EH (cell line): ENCODE measurements around the gene KRTAP10-7.
"Not testable (repeated sequence)": the region's sequence is repeated elsewhere in the genome, so short reads cannot be mapped to it uniquely, and the experiment has no call there.

Source experiments
- DNase-seq: peaks from one replicate; pipeline ENCODE4 v3.0.0-alpha.2; 2015; ENCODE audit warnings: low read depth

Gene KRTAP10-7

DNA sequence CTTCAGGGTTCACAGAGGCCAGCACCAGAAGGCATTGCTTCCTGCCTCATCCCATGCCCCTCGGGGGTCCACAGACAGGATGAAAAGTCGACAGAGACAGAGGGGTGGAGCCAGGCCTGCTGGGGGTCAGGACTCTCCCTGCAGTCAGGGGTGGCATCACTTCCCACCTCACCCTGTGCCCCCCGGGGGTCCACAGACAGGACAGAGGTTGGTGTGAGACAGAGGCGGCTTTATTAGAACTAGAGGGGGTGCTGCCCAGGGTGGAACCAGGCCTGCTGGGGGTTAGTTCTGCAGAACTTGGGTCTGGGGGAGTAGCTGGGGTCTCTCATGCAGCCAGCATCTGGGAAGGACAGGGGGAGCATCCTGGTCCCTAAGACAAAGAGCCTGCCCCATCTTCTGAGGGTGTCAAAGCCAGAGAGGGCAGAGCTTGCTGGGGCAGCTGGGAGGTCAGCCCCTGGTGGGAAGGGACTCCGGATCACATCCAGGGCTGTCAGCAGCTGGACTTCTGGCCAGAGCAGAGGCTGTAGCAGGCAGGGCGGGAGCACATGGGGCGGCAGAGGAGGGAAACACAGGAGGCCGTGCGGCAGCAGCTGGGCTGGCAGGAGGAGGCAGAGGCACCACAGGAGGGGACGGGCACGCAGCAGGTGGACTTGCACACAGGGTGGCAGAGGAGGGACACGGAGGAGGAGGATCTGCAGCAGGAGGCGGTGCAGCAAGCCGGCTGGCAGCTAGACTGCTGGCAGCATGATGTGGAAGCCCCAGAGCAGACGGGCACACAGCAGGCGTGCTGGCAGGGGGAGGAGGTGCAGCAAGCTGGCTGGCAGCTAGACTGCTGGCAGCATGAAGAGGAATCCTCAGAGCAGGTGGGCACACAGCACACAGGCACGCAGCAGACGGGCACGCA is 9.2 kb upstream of the KRTAP10-7 start:
- DNase-seq, result not testable (repeated sequence)

DNA sequence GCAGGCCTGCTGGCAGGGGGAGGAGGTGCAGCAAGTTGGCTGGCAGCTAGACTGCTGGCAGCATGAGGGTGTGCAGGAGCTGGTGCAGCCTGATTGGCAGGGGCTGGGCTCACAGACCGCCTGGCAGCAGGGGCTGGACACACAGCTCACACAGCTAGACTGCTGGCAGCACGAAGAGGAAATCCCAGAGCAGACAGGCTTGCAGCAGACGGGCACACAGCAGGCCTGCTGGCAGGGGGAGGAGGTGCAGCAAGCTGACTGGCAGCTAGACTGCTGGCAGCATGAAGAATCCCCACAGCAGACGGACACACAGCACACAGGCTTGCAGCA is 8.6 kb upstream of the KRTAP10-7 start:
- not testable (repeated sequence) for DNase-seq

DNA sequence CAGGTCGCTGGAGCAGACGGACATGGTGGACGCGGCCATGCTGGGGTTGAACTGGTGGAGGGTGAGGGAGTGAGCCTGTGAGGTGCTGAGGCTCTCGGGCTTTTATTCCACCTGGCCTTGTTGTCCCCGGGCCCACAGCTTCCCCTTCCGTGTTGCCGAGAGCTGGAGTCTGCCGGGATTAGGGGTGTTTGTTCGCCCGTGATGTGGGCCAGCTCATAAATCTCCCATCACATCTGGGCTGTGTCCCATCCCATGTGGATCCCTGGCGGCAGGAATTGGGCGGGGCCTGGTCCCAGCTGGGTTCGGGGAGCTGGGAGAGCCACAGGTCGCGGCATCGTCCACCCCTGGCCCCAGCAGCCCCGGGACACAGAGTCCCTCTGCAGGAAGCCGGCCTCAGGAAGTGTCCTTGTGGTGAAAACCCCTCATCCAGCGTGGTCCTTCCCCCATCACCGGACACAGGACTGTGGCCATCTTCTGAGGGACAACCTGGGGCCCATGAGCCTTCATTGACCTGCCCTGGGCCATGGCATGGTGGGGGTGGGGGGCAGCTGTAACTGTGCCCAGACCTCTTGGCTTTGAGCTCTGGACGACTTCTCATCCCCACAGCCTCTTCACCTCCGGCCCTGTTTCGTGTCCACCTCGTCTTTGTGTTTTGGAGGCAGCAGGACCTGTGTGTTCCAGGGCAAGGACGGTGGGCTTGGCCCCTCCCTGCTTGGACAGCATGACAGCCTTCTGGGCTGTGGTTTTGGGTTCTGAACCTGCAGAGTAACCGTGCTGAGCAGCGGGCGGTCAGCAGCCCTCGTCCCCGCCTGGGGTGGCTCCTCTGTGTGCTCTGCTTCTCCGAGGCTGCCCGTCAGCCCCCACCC is 7.7 kb upstream of the KRTAP10-7 start, which contains the start of gene KRTAP10-6:
Gene KRTAP10-6 (minus strand): TSS at position 60 of the 866 bp plus-strand sequence. CDS start 21 bp downstream, at position 39.
- no peak for DNase-seq

DNA sequence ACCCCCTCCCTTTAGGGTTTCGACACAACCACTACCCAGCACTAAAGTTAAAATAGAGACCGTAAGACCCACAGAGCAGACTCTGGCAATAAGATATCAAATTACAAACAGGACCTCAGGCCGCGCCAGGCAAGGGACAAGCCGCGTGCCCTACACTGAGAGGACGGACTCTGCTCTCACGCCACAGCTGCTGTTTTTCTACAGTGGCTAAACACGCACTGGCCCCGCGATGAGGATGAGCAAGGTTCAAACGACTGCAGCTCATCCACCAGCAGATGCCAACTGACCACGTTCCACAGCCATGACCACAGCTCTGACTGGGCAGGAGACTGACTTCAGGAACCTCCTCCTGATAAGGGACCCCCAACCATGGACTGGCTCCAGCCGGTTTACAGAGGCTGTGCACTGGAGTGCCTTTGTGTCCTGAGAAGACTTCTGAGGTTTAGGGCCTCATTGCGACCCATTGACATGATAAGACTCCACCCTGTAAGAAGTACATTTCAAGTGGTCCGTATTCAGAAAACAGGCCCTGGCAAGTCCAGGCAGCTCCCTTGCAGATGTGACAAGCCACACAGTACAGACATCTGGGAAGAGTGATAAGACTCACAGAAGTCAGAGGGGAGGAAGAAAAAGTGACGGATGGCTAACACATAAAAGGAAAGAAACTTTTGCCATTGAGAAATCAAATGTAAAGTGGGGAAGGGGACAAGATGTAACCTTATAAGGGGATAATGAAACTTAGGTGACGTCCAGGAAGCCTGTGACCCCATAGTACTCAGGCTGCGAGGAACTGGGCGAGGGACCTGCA is 6.6 kb upstream of the KRTAP10-7 start:
- DNase-seq, result peak; percentile 28

DNA sequence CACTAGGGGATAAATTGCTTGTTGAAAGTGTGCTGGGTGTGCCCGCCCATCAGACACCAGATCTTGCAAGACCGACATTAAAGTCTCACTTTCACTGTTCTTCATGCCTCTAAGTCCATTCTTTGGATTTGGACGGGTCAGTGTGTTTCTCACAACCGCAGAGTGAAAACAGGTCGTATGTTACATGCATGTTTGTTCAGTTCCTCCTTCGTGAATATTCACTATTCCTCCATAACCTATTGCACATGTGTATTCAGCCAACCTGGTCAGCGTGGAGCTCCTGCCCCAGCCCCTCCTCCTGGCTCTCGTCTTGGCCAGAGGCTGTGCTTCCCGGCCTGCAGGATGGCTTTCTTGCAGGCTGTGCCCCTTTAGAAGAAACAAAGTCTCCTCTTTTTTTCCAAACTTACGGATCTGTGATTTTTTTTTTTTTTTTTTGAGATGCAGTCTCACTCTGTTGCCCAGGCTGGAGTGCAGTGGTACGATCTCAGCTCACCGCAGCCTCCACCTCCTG is 5.9 kb upstream of the KRTAP10-7 start:
- DNase-seq, result no peak

DNA sequence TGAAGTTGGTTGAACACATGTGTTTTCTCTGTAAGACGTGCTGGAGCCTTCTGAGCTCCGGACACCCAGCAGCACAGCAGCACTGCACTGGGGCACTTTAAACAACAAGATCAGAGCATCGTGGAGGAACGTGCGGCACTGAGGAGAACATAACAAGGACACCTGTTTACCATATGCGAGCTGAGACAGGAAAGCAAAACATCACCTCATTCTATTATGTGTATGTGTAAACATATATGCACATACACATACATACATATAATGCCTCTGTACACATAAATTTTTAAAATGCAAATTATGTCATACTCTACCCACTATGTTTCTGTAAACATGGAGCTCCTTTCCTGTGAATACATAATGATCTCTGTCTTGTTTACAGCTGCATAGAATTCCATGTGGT is 4.9 kb upstream of the KRTAP10-7 start:
- no peak for DNase-seq

DNA sequence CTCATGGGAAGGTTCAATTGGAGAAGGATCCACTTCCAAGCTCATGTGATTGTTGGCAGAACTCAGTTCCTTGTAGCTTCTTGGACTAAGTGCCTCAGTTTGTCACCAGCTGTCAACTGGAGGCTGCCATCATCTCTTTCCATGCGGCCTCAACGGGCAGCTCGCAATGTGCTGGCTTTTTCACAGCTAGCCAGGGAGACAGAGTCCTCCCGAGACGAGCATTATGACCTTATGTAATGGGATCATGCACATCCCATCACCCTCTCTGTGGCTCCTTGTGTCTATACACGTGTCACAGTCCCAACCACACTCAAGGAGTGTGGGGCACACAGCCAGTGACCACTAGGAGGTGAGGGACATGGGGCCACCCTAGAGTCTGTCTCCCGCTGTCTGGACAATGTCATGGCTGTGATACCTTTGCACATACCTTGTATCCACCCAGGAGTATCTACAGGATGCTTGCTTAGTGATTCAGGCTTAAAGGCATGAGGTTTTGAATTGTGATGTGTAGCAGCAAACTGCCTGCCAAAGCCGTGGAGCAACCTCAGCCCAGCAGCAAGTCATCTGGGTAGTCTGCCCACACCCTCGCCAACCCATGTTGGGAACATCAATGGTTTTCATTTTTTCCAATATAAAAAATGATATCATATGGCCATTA is 4.2 kb upstream of the KRTAP10-7 start:
- no peak for DNase-seq

DNA sequence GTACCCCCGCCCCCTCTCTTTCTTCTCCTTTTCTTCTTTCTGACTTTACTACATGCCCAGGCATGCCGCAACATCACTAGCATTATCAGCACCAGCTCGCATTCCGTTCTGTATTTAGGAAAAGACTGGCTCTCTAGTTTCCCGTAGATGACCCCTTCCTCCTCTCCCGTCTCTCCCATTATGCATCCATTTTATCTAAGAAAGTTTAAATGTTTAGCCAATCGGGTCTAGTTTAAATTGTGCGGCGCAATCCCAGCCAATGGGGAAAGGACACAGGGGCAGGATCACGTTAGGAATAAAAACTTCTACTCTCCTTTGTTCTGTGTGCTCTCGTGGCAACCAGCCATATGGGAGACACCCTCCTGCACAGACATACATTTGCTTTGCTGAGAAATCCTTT is 2.3 kb upstream of the KRTAP10-7 start:
- DNase-seq, result no peak

DNA sequence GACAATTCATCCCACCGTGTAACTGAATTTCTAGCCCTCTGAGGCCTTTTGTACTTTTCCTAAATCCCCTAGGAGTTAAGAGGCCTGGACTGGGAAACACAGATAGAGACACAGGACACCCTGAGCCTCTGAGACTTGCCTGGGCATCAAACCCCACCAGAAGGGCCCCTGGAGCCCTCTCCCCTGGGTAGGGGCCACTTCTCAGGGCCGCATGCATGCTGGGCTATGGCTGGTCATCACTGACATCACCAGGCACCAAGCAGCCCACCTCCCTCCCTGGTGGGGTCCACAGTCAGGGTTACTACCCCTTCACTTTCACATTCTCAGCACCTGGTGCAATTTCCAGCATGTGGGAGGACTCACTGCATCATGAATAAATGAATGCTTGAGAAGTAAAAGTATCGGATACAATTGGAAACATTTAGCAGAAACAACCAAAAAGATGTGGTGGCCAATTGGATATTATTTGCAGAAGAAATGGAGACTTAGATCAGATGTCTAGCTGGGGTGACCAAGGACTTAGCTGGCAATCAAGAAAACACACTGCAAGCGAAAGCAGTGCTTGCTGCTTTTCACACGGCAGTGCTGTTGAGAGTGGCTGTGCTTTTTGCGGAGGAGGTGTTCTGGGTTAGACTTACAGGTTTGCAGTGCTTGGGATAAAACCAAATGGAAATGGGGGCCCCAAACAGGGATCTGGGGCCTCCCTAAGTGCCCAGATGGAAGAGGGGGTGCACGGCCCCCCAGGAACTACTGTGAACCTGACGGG is 950 bp upstream of the KRTAP10-7 start:
- no peak for DNase-seq

DNA sequence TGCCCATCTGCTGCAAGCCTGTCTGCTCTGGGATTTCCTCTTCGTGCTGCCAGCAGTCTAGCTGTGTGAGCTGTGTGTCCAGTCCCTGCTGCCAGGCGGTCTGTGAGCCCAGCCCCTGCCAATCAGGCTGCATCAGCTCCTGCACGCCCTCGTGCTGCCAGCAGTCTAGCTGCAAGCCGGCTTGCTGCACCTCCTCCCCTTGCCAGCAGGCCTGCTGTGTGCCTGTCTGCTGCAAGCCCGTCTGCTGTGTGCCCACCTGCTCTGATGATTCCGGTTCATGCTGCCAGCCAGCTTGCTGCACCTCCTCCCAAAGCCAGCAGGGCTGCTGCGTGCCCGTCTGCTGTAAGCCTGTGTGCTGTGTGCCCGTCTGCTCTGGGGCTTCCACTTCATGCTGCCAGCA is 694 bp downstream of the KRTAP10-7 start:
- DNase-seq, result not testable (repeated sequence)

DNA sequence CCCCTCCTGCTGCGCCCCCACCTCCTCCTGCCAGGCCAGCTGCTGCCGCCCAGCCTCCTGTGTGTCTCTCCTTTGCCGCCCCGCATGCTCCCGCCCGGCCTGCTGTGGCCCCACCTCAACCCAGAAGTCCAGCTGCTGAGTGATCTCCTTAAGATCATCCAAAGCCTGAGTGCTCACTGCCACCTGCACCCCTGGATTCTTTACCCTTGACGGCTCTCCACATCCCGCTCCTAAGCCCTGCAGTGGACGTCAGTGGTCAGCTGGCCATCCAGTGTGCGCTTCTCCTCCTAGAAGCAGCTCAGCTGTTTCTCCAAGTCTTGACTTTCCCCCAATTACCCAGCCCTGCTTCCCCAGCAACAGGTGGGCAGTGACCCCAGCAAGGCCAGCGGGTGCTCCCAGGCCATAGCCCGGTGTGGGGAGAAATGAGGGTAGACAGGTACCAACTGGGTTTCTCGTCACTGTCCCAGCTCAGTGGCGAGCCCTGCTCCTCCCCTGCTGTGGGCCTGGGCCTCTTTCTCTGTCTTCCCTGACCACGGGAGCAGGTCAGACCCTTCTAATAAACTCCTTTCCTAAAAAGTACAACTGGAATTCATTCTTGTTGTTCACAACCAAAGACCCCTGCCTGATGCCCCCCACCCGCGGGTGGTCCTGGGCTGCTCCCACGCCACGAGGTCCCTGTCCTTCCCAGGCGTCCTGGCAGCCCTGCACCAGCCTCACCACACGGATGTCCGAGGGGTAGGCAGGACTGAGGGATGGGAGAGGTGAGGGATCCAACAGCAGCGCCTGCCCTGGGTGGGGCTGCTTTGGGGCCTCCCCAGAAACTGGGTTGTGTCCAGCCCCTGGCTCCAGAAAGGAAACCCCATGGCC is 1.4 kb downstream of the KRTAP10-7 start:
- DNase-seq, result no peak

DNA sequence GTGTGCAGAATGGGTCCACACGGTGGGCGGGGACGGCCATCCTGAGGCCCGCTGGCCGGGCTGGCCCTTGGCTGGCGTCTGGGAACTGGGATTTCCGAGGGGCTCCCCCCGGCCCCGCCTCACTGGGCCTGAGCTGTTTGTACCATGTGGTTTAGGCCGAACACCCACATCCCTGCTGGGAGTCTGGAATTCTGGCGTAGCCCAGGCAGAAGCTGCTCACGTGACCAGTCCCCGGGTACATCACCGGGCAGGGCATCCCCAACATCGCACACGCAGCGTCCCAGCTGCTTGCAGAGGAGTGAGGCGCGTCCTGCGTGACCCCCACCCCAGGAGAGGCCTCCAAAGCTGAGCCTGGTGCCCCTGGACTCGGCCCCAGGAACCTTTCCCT is 2.1 kb downstream of the KRTAP10-7 start:
- DNase-seq, result no peak

DNA sequence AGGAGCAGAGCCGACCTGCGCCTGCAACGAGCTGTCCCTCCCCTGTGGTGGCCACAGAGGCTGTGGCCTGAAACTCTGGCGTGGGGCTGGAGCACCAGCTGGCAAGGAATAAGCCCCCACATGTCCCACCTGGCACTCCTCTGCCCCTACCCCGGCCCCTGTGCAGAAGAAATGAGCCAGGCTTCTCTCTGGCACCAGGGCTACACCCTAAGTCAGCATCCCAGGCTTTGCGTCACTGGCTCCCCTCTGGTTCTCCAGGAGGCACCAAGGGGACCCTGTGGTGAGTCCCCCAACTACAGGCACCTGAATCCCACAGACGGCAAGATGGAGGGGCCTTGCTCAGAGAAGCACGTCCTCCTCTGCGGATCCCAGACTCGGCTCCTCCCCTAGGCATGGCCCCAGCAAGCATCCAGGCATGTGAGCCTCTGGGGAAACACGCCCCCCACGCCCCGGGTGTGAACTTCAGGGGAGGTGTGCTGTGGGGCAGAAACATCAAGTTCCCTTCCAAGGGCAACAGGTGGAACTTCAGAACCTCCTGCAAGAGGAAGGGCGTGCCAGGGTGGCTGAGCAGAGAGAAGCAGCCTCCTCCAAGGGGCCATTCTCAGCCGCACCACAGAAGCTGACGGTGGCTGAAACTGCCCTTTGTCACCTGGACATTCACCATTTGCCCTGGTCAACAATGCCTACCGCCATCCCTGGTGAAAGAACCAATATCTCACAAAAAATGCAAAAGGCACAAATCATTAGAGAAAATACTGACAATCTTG is 2.9 kb downstream of the KRTAP10-7 start:
- DNase-seq, result no peak

DNA sequence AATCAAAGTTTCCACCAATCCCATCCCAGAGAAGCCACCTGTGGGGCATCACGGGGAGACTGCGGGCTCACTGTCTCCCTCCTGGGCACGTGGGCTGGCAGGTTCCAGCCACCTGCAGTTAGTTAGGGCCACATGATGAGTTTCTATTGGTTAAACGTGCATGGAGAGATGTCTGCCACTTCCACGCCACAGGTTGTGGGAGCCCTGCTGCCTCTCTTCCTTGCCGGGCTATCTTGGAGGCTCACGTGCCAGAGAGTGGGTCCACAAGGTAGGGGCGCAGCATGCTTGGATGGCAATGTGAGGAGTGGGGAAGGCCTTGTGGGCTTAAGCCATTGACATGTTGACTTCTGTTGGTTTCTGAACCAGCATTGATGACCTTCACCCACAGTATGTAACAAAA is 3.5 kb downstream of the KRTAP10-7 start:
- DNase-seq, result no peak

DNA sequence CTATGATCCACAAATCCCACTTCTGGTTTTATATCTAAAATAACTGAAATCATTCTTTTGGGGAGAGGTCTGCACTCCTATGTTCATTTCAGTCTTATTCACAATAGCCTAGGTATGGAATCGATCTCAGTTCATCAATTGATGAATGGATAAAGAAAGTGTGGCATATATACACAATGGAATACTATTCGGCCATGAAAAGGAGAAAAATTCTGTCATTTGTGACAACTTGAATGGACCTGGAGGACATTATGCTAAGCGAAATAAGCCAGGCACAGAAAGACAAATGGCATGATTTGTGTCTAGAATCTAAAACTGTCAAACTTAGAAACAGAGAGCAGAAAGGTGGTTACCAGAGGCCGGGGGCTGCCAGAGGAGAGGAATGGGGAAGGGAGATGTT is 6.1 kb downstream of the KRTAP10-7 start:
- no peak for DNase-seq

DNA sequence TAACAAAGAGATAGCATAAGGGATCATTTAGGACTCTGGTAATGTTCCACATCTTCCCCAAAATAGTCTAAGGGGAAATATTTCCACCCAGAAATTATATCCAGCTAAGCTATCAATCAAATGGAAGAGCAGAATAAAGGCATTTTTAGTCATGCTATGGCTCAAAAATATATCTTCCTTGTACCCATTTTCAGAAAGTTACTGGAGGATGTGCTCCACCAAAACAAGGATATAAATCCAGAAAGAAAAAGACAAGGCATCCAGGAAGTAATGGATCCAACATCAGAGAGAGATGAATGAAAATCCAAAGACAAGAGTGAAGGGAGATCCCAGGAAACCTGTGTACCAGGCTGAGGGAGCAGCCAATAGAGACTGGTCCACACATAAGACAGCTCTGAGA is 8.8 kb downstream of the KRTAP10-7 start:
- no peak for DNase-seq

DNA sequence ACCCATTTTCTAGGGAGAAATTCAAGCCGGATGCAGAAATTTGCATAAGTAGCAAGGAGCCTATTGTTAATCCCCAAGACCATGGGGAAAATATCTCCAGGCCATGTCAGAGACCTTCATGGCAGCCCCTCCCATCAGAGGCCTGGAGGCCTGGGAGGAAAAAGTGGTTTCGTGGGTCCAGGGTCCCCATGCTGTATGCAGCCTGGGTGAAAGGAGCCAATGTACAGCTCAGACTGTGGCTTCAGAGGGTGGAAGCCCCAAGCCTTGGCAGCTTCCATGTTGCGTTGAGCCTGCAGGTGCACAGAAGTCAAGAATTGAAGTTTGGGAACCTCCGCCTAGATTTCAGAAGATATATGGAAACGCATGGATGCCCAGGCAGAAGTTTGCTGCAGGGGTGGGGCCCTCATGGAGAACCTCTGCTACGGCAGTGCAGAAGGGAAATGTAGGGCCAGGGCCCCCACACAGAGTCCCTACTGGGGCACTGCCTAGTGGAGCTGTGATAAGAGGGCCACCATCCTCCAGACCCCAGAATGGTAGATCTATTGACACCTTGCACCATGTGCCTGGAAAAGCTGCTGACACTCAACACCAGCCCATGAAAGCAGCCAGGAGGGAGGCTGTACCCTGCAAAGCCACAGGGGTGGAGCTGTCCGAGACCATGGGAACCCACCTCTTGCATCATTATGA is 9.9 kb downstream of the KRTAP10-7 start:
- DNase-seq, result not testable (repeated sequence)

DNA sequence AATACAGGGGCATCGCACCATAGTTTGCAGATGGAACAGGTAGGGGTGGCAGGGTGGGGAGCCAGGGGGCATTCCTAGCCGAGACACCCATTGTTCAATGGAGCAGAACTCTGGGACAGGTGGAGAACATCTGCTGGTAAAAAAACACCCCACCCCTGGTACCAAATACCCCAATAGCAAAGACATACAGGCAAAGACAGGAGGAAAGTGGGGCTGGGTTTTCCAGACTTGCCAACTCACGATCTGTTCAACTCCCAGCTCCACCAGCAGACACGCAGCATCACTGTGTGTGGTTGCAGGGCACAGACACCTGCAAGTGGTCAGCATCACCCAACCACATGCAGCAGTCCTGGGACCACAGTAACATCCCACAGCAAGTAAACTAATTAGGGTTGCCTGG is 11.2 kb downstream of the KRTAP10-7 start:
- no peak for DNase-seq
